Fibroblast of lung (primary cell): ENCODE measurements around the gene BRD3.

Source experiments
- EZH2 ChIP-seq: IDR thresholded peaks from 2 replicates; pipeline ENCODE4 v1.5.1; 2012; ENCODE audit warnings: low read length, control low read depth, mild to moderate bottlenecking; ENCODE audit errors: missing control alignments
- TF ChIP-seq, protein P1 (sequence below), 2 donors: IDR thresholded peaks in 1 of 2; conservative IDR thresholded peaks in 1 of 2; 1 replicate in 1 of 2; 2 replicates in 1 of 2; pipeline ENCODE4 v1.5.1; 2011 to 2012; ENCODE audit warnings: low read length in 2 of 2, control low read depth in 1 of 2, inconsistent platforms in 1 of 2, low read depth in 1 of 2, mild to moderate bottlenecking in 1 of 2

DNA sequence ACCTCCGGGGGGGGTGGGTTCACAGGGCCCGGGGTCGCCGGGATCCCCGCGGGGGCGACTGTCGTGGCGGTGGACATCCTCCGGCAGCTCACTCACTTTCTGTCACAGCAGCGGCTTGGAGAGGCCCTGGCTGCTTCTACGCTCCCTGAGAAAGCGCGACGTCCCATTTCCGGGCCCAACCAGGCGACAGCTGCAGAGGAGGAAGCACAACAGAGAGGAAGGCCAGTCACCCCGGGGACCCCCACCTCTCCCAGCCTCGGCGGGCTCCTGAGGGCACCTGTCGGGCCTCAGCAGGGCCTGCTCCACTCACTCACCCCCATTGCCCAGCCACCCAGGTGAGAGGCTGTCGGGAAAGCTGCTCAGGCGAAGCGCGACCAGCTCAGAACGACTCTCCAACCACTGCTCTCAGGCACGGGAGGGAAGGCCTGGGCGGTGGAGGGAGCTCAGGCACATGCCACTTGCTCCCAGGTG is 14.4 kb downstream of the BRD3 start:
- TF ChIP-seq, protein P1, sequence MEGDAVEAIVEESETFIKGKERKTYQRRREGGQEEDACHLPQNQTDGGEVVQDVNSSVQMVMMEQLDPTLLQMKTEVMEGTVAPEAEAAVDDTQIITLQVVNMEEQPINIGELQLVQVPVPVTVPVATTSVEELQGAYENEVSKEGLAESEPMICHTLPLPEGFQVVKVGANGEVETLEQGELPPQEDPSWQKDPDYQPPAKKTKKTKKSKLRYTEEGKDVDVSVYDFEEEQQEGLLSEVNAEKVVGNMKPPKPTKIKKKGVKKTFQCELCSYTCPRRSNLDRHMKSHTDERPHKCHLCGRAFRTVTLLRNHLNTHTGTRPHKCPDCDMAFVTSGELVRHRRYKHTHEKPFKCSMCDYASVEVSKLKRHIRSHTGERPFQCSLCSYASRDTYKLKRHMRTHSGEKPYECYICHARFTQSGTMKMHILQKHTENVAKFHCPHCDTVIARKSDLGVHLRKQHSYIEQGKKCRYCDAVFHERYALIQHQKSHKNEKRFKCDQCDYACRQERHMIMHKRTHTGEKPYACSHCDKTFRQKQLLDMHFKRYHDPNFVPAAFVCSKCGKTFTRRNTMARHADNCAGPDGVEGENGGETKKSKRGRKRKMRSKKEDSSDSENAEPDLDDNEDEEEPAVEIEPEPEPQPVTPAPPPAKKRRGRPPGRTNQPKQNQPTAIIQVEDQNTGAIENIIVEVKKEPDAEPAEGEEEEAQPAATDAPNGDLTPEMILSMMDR (conservative IDR thresholded peaks at IDR 0.05 in 1 of 2, IDR thresholded peaks at IDR 0.05 in 1 of 2; ENCODE audit: low read depth in 1 of 2, low read length in 2 of 2), result no peak
- no peak for TF ChIP-seq EZH2
